ENCODE results near the gene HNRNPH2. TPM values are rescaled to one million over a fixed set of nuclear protein-coding genes. Genes with fewer than 3 reads are reported as not detected.

Gene HNRNPH2
- 32.5 and 44.9 TPM in 2 replicates for polyA plus RNA-seq (2012; rRNA removed)
- polyA plus RNA-seq (2012; cell fraction: cytosol; rRNA removed): 56.7 and 75.5 TPM in 2 replicates
- 10.4 and 21.6 TPM in 2 replicates for polyA plus RNA-seq (2012; cell fraction: nucleus; rRNA removed)

- WGBS (ENCODE audit: low lambda C conversion rate): 1% methylated on average over 35 of the region's 47 CpGs
- H3K4me3 ChIP-seq (ENCODE audit: low read depth in 2 of 2, low read length in 1 of 2): peak within 1 kb of the TSS; percentile 83 to 88
- peaks cover 69% of the 10 kb centered on the region for H3K79me2 ChIP-seq (ENCODE audit: insufficient read depth)
- H3K36me3 ChIP-seq (replicated peaks in 1 of 2; ENCODE audit: control insufficient read depth in 1 of 2, insufficient read depth in 2 of 2, low read length in 1 of 2): peaks cover 13 to 16% of the 10 kb centered on the region in 2 experiments
- peak within 1 kb of the TSS; percentile 86 to 90 for H3K27ac ChIP-seq (ENCODE audit: low read depth in 2 of 2, low read length in 1 of 2)
- H3K4me1 ChIP-seq (ENCODE audit: control insufficient read depth in 1 of 2, insufficient read depth in 2 of 2, low read depth in 1 of 2, low read length in 1 of 2): peaks cover 0 to 12% of the 10 kb centered on the region in 2 experiments; a peak in 2 of 4 replicates
- no peaks in the 10 kb centered on the region for H3F3A ChIP-seq (replicated peaks; ENCODE audit: insufficient read depth)
- peak; percentile 86 for DNase-seq
- no peaks in the 10 kb centered on the region for H3K9me2 ChIP-seq
- H3K9ac ChIP-seq: peak within 1 kb of the TSS; percentile 91
- H4K20me1 ChIP-seq (ENCODE audit: insufficient read depth): peaks cover 20% of the 10 kb centered on the region; the same call in 1 of the 2 replicates
- ChIA-PET CTCF (interaction anchor here (1.3 kb wide), 1 partner anchor 9 kb away, joined by 6 read pairs; no protein-coding TSS in a partner anchor), POLR2A (interaction anchor here (1.0 to 1.3 kb wide), 2 partner anchors 10 to 17 kb away, joined by 4 to 10 read pairs; partner anchors contain the start of gene RPL36A)
- no peaks in the 10 kb centered on the region for H3K9me3 ChIP-seq
- no peaks in the 10 kb centered on the region for H3K27me3 ChIP-seq (ENCODE audit: insufficient read depth)
- H3K4me2 ChIP-seq: peak within 1 kb of the TSS; percentile 88
- peak within 1 kb of the TSS; percentile 91 for H2AFZ ChIP-seq (ENCODE audit: low read depth)
- TF ChIP-seq TCF12 (IDR thresholded peaks at IDR 0.05) (peak; percentile 15; the same call in 1 of the 2 replicates), RAD21 (IDR thresholded peaks at IDR 0.05; ENCODE audit: low read length) (no peak), FOSL2 (IDR thresholded peaks at IDR 0.05; ENCODE audit: borderline replicate concordance, low read depth) (no peak), RXRA (IDR thresholded peaks at IDR 0.05; ENCODE audit: borderline replicate concordance, low read depth) (no peak), CHD2 (IDR thresholded peaks at IDR 0.05; ENCODE audit: low read length, partially characterized antibody) (peak; percentile 91), FOXJ3 (CRISPR knock-in tag; IDR thresholded peaks at IDR 0.05) (no peak), YY1 (IDR thresholded peaks at IDR 0.05; ENCODE audit: low read depth) (peak; percentile 72; the same call in 1 of the 2 replicates), SMC3 (IDR thresholded peaks at IDR 0.05; ENCODE audit: low read depth, low read length) (no peak), GATA2 (CRISPR knock-in tag; IDR thresholded peaks at IDR 0.05) (no peak), TAF1 (IDR thresholded peaks at IDR 0.05; ENCODE audit: borderline replicate concordance, low read depth, low read length) (peak; percentile 43; the same call in 1 of the 2 replicates), GABPA (IDR thresholded peaks at IDR 0.05; ENCODE audit: low read depth) (peak; percentile 46; the same call in 1 of the 2 replicates), USF2 (IDR thresholded peaks at IDR 0.05; ENCODE audit: borderline replicate concordance, low read depth, low read length) (peak; percentile 98), NFIC (IDR thresholded peaks at IDR 0.05; ENCODE audit: borderline replicate concordance) (no peak), REST (IDR thresholded peaks at IDR 0.05; ENCODE audit: low read depth, low read length) (0 out of 2 replicates have a peak, but pooled peaks have one; percentile 36), SIN3A (IDR thresholded peaks at IDR 0.05; ENCODE audit: borderline replicate concordance, low read depth, low read length) (0 out of 2 replicates have a peak, but pooled peaks have one; percentile 25), IRF3 (IDR thresholded peaks at IDR 0.05; ENCODE audit: low read depth, low read length) (peak; percentile 53), USF1 (IDR thresholded peaks at IDR 0.05; ENCODE audit: borderline replicate concordance, low read depth) (peak; percentile 99), PBX3 (IDR thresholded peaks at IDR 0.05) (peak; percentile 32; the same call in 1 of the 2 replicates), FOXM1 (IDR thresholded peaks at IDR 0.05; ENCODE audit: low read depth) (no peak), TEAD4 (IDR thresholded peaks at IDR 0.05; ENCODE audit: borderline replicate concordance, insufficient read depth) (no peak), MEF2A (IDR thresholded peaks at IDR 0.05; ENCODE audit: borderline replicate concordance, low read depth) (no peak), RFX5 (IDR thresholded peaks at IDR 0.05; ENCODE audit: low read length) (peak; percentile 100), RCOR1 (IDR thresholded peaks at IDR 0.05; ENCODE audit: low read length) (no peak; the same call in 1 of the 2 replicates)
These were observed at the start of gene HNRNPH2, which contains the start of gene GLA for GRCh38 chrX:101407748-101408531. HNRNPH2 (plus strand) TSS chrX:101408222; CDS start chrX:101411989, 3,767 bp downstream. GLA (minus strand) TSS chrX:101407925; CDS start chrX:101407903, 22 bp downstream.

All from SK-N-SH (cell line).